ENCODE data around the gene LRRC8C. TPM values are rescaled to one million over a fixed set of nuclear protein-coding genes. Genes with fewer than 3 reads are reported as not detected.

LRRC8C gene
- total and polyA plus RNA-seq, 2 of the 8 experiments (the other 6 are each of a cell fraction or from before 2014, with no cell fraction given), result 1.1 to 2.1 TPM

- no peak overlapping the region for H3K27ac ChIP-seq (ENCODE audit: low read depth, low read length)
- no peak overlapping the region for H4K5ac ChIP-seq (ENCODE audit: insufficient read length, low read depth, low read length)
- FAIRE-seq (no peak), DNase-seq (ENCODE audit: low read depth in 1 of 2, low spot score in 2 of 2) (no peak)
- H4K20me1 ChIP-seq (replicated peaks in 1 of 2; ENCODE audit: control insufficient read depth in 1 of 2, insufficient read depth in 2 of 2, low read length in 2 of 2), result no peaks in the 10 kb centered on the region
- H3K23me2 ChIP-seq (ENCODE audit: low read depth, low read length), result no peaks in the 10 kb centered on the region
- no peak overlapping the region for H2BK12ac ChIP-seq (ENCODE audit: low read depth, low read length)
- no peak overlapping the region for H2AK5ac ChIP-seq (ENCODE audit: low read depth, low read length)
- H3K4me1 ChIP-seq (replicated peaks in 1 of 4; ENCODE audit: control insufficient read depth in 3 of 4, insufficient read depth in 4 of 4, low read length in 3 of 4), result no peaks in the 10 kb centered on the region
- no peak overlapping the region for H3K4ac ChIP-seq (replicated peaks; ENCODE audit: insufficient read length, low read depth, low read length)
- H4K8ac ChIP-seq (ENCODE audit: extremely low read depth, insufficient read depth, low read length), result no peak overlapping the region
- no peak overlapping the region for H2BK20ac ChIP-seq (ENCODE audit: low read length)
- no peak overlapping the region for H3K18ac ChIP-seq (ENCODE audit: extremely low read depth, low read length)
- no peak overlapping the region for H3K4me2 ChIP-seq (ENCODE audit: insufficient read depth in 1 of 2, low read depth in 2 of 2, low read length in 2 of 2)
- H4K91ac ChIP-seq (replicated peaks; ENCODE audit: insufficient read length, low read length), result no peak overlapping the region
- H3K4me3 ChIP-seq (ENCODE audit: extremely low read depth in 1 of 4, insufficient read depth in 2 of 4, low read depth in 3 of 4, low read length in 4 of 4), result no peak overlapping the region
- H2BK120ac ChIP-seq (replicated peaks; ENCODE audit: low read depth, low read length), result no peak overlapping the region
- TF ChIP-seq SAP30 (IDR thresholded peaks at IDR 0.05; ENCODE audit: insufficient read depth, insufficient replicate concordance, low read length), result no peak
- no peak for TF ChIP-seq SP1 (IDR thresholded peaks at IDR 0.05; ENCODE audit: low read depth, low read length)
- TF ChIP-seq CBX5 (IDR thresholded peaks at IDR 0.05; ENCODE audit: low read depth, low read length), result no peak
- no peak for TF ChIP-seq TBP (IDR thresholded peaks at IDR 0.05; ENCODE audit: low read depth, low read length)
- TF ChIP-seq YY1 (IDR thresholded peaks at IDR 0.05; ENCODE audit: low read depth, low read length), result no peak
- no peak for TF ChIP-seq GTF2F1 (IDR thresholded peaks at IDR 0.05; ENCODE audit: borderline replicate concordance, low read depth, low read length)
- no peak for TF ChIP-seq SIRT6 (IDR thresholded peaks at IDR 0.05; ENCODE audit: low read length)
- no peak for TF ChIP-seq BACH1 (IDR thresholded peaks at IDR 0.05; ENCODE audit: low read length)
- TF ChIP-seq E2F6 (IDR thresholded peaks at IDR 0.05), result no peak
- TF ChIP-seq RXRA (IDR thresholded peaks at IDR 0.05; ENCODE audit: insufficient read depth, low read depth, low read length), result no peak
- no peak for TF ChIP-seq RBBP5 (IDR thresholded peaks at IDR 0.05; ENCODE audit: borderline replicate concordance, low read depth, low read length)
- no peak for TF ChIP-seq JUND (IDR thresholded peaks at IDR 0.05; ENCODE audit: low read length)
- H3K9me3 ChIP-seq (ENCODE audit: insufficient read depth in 2 of 2, low read depth in 1 of 2, low read length in 1 of 2), result no peaks in the 10 kb centered on the region
- H2AFZ ChIP-seq (ENCODE audit: low read length), result no peak overlapping the region
- 92% methylated on average over 12 of the region's 12 CpGs; no CpG with 5 or more reads in 1 of the 2 experiments for WGBS, 2 experiments (ENCODE audit: extremely low coverage in 1 of 2, insufficient coverage in 1 of 2, insufficient read length in 1 of 2, insufficient replicate concordance in 2 of 2, low coverage in 1 of 2, low lambda C conversion rate in 2 of 2, missing lambda C conversion rate in 1 of 2)
- no peaks in the 10 kb centered on the region for H3K27me3 ChIP-seq (replicated peaks in 1 of 4; ENCODE audit: control insufficient read depth in 3 of 4, extremely low read depth in 1 of 4, insufficient read depth in 3 of 4, low read length in 3 of 4)
- no peaks in the 10 kb centered on the region for H3K79me1 ChIP-seq (ENCODE audit: low read depth, low read length)
- H3K14ac ChIP-seq (ENCODE audit: insufficient read length), result no peak overlapping the region
- no peak overlapping the region for H3K56ac ChIP-seq (replicated peaks; ENCODE audit: insufficient read length, low read depth, low read length)
- no peaks in the 10 kb centered on the region for H3K36me3 ChIP-seq (ENCODE audit: control insufficient read depth in 2 of 4, insufficient read depth in 4 of 4, low read length in 3 of 4)
- H3K23ac ChIP-seq (ENCODE audit: insufficient read length), result no peak overlapping the region
- H3K79me2 ChIP-seq (ENCODE audit: control insufficient read depth in 1 of 2, insufficient read depth in 2 of 2, low read length in 2 of 2), result no peaks in the 10 kb centered on the region
- CTCF ChIA-PET (ENCODE audit: partially characterized antibody), result interaction anchor here (1.0 to 2.6 kb wide), 6 partner anchors 9 to 245 kb away, joined by 3 to 10 read pairs (median 4); no protein-coding TSS in a partner anchor
- H2BK15ac ChIP-seq (ENCODE audit: low read length), result no peak overlapping the region
- POLR2A ChIA-PET (ENCODE audit: partially characterized antibody), result no interaction called here
- H3K9ac ChIP-seq (replicated peaks in 1 of 4; ENCODE audit: extremely low read depth in 1 of 4, low read depth in 3 of 4, low read length in 3 of 4), result no peak overlapping the region
- no peak overlapping the region for H2BK5ac ChIP-seq (ENCODE audit: low read depth, low read length)
Observed at GRCh38 chr1:89727517-89728312, 94.8 kb downstream of the LRRC8C start.

Measured in H1 (cell line).